HPDE6-E6E7 (cell line): ENCODE measurements around the gene KPNA3.
"Not testable (repeated sequence)": the region's sequence is repeated elsewhere in the genome, so short reads cannot be mapped to it uniquely, and the experiment has no call there.

ENCODE experiments used
- DNase-seq: peaks from one replicate; pipeline ENCODE4 v3.0.0; 2011; ENCODE audit warnings: missing footprints; ENCODE audit errors: extremely low spot score

KPNA3 gene

DNA sequence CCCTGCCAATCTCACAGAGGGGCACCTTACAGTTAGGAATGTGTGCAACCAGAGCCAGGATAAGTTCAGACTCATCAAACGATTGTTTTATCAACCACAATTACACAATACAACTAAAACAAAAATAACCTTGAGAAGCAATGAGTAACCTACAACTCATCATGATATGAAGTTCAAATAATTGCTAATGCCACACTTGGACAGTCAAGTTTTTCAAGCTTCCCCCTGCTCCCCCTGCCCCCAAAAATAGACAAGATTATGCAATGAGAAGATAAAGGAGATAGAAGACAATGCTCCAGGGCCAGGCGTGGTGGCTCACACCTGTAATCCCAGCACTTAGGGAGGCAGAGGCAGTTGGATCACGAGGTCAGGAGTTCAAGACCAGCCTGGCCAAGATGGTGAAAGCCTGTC, 13.6 kb upstream of the KPNA3 start:
- peak; percentile 10 for DNase-seq

DNA sequence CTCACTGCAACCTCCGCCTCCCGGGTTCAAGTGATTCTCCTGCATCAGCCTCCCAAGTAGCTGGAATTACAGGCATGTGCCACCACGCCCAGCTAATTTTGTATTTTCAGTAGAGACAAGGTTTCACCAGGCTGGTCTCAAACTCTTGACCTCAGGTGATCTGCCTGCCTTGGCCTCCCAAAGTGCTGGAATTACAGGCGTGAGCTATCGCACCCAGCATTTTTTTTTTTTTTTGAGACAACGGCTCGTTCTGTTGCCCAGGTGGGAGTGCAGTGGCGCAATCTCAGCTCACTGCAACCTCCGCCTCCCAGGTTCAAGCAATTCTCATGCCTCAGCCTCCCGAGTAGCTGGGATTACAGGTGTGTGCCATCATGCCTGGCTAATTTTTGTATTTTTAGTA, 10.6 kb upstream of the KPNA3 start:
- not testable (repeated sequence) for DNase-seq

DNA sequence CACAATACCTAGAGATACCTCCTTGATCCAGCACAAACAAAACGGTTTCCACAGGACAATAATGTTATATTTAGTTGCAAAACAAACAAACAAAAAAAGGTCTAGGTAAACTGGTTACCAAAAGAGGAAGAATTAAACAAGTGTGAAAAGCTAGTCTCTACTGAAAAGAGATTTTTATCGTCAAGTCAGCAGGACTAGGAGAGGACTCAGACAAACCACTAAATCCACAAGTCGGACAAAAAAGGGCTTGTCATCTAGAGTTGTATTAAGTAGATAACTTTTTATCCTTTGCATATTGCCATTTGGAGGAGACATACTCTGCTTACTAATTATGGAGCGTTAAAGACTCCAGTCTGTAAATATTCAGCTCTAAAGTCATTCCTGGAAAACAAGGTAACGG, 9.9 kb upstream of the KPNA3 start:
- DNase-seq, result no peak

DNA sequence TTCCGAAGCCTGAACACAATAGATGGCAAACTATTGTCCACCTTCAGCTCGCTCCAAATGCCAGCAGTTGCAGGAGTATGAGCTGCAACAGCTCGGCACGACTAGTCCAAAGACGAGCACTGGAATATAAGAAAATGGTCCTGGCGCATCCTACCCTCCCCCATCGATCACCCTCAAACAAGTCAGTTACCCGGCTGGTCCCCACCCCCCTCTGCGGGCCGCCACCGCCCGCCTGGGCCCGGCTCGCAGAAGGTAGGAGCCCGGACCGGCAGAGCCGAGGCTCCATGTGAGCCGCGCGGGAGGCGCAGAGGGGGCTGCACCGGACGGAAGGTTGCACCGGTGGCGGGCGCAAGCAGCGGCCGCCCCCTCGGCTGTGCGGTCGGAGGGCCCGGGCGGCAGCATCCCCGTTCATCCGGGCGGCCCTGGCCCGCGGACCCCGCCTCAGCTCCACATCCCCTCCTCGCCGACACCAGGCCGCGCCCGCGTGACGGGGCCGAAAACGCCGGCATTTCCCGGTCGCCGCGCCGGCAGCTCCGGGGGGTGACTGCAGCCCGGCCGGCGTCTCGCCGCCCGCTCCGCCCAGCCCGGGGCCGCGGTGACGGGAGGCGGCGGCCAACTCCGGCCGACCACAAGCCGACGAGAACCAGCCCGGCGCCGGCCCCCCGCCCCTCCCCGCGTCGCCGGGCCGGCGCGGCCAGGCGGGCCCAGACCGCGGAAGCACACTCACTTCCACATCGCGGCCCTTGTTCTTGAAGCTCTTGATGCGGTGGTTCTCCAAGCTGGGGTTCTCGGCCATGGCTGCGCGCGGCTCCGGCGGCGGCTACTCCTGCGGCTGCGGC, 552 bp downstream of the KPNA3 start:
- no peak for DNase-seq

DNA sequence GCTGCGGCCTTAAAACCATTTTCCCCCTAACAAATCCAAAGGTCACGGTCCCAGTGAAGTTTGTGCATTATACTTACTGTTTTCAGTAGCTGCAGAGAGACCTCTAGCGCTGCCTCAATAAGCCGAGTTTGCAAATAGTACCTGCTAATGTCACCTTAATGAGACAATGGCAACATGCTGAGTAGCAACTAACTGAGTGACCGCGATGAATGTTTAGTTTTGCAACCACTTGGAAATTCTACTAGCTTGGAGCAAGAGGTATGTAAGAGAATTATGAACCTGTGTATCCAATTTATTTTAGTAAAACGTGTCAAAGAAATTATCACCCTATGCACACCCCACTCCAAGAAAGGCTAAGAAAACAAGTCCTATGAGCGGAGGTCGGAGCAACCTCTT, 1.2 kb downstream of the KPNA3 start:
- DNase-seq, result no peak

DNA sequence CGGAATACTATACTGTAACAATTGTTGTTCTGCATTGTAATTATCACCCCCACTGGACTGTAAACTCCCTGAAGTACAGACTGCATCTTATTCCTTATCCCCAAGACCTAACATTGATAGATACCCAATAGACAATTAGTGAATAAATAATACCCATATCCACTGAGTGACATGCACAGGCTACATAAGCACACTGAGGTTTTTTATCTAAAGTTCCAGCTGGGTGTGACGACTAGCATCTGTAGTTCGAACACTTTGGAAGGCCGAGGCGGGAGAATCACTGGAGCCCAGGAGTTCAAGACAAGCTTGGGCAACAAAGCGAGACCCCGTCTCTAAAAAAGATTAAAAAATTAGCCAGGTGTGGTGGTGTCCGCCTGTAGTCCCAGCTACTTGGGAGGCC, 2.5 kb downstream of the KPNA3 start:
- DNase-seq, result no peak

DNA sequence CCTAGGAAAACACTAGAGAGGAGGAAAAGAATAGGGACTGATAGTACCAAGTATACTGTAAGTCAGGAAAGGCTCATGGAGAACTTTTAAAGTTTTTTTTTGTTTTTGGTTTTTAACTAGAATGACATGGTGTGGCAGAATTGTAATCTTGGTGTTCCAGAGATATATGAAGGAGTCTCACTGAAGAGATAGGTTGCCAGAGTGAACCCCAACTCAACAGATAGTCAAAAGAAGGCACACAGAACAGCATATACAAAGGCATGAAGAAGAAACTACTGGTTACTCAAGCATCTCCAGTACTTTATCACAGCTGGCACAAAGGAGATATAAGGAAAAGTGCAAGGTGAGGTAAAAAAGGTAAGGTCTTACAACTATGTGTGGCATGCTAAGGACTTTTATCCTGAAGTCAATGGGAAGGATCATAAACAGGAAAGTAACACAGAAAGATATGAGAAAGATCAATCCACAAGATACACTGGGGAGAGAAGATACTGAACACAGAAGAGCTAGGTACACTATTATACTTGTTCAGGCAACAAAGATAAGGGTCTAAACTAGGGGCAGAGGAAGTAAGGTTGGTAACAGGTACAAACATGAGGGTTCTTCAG, 6.0 kb downstream of the KPNA3 start:
- no peak for DNase-seq

DNA sequence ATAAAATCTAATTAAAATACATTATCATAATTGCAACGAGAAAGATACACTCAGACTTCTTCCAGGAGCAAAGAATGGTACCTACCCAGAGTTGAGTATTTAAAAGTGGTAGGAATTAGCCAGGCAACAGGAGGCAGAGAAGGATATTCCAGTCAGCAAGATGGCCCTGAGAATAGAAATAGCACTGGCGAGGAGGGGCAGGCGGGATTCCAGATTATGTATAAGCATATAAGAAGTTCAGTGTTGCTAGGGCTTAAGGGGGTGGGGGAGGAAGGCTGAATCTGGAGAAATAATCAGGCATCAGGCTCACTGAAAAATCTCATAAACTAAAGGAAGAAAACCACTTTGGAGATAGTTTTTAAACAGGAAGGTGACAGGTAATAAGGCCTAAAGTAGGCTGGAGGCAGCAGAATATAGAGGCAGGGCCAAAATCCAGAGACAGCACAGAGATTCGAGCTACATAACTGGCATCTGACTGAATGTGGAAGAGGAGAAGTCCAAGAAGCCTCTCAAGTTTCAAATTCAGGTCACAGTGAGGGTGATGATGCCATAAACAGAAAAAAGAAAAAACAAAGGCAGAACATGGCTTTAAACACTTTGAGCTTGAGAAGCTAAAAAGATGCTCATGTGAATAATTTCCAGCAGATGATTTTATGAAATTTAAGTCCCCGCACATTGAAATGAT, 7.5 kb downstream of the KPNA3 start:
- DNase-seq, result no peak

DNA sequence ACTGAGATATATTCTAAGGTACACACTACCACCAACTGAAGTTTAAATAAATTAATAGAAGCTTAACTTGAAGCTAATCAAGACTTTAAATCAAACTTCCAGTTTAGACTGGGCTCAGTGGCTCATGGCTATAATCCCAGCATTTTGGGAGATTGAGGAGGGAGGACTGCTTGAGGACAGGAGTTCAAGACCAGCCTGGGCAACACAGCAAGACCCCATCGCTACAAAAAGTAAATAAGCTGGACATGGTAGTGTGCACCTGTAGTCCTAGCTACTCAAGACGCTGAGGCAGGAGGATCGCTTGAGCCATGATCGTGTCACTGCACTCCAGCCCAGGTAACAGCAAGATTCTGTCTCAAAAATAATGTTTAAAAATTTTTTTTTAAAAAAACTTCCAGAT, 8.6 kb downstream of the KPNA3 start:
- no peak for DNase-seq

DNA sequence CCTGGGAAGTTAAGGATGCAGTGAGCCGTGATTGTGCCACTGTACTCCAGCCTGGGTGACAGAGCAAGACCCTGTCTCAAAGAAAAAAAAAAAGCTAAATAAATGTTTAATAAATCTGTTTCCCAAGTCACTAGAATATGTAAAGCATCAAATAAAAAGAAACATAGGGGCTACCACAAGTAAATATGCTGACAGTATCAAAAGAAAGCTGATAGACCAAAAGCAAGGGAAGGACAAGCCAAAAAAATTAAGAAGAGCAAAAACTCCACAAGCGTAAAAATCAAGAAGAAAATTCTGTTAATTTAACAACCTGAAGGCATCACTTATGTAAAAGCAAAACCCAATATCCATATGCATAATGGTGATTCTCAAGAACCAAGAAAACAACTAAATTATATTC, 9.7 kb downstream of the KPNA3 start:
- no peak for DNase-seq

DNA sequence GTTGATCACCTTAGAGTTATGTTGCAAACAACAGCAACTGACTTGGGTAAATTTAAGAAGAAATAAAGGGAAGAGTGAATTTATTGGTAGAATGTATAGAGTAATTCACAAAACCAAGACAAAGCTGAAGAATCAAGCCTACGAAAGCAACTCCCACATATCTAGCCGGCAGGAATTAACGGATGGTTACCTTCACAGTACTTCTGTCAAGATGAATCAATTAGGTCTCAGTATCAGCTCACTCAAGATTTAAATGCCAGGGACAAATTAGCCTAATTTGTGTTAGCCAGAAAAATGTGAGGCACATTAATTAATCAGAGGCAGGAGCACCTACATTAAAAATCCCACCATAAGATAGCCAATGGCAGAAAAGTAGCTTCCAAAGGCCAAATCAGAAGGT, 10.7 kb downstream of the KPNA3 start:
- no peak for DNase-seq

DNA sequence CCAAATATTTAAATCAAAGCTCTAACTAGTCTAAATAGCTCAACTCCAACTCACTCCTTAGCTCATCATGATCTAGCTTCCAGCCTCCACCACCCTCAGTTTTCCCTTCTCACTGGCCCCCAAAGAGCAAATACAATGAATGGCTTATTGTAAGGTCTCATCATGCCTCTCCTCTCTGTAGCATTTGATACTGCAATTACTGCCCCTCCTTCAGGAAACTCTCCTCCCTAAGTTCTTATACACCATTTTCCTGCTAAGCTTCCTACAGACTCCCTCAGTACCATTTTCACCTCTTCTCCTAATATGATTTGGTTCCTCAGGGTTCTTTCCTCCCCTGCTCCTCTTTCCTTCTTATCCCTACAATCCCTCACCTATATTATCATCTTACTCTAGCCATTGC, 12.8 kb downstream of the KPNA3 start:
- DNase-seq, result no peak

DNA sequence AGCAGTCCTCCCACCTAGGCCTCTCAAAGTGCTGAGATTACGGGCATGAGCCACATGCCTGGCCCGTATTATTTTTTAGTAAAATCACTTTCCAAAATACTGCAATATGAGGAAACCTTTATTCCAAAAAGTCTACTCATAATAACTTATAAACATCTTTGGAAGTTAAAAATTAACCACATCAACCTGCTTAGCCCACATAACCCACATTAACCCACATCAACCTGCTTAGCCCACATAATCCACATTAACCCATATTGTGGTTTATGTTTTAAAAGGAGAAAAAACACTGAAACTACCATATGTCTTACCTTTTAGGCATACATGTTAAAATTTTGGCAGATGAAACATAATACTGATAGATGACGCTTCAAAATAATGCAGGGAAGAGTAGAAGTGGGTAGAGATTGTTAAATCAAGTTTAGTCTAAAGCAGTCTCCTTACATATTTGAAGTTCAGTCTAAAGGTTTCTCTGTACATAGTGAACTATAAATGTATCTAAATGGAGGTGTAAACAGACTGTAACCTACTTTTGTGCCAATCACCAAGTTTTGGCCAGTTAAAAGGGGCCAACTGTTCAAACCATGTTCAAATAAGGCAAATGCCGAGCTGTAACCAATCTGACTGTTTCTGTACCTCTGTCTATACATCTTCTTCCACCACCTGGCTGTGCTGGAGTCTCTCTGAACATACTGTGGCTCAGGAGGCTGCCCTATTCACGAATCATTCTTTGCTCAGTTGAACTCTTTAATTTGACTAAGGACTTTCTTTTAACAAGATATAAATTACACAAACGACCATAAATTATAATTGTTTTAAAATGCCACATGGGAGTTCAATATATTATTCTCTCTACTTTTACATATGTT, 14.5 kb downstream of the KPNA3 start:
- no peak for DNase-seq

DNA sequence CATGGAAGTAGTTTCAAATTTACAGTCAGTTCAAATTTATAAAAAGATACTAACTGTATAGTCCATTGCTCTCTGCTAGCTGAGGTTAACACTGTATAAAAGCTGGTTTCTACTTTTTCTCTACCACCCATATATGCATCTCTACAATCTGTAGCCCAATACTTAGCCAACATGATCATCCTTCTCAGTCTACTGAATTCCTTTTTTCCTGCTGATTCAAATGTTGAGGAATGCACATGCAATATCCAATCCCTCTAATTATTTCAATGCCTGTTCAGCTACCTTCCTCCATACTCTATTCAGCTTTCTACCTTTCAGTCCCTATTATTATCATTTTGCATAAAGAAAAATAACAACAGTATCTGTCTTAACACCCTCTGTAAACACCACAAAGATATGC, 15.6 kb downstream of the KPNA3 start:
- DNase-seq, result no peak

DNA sequence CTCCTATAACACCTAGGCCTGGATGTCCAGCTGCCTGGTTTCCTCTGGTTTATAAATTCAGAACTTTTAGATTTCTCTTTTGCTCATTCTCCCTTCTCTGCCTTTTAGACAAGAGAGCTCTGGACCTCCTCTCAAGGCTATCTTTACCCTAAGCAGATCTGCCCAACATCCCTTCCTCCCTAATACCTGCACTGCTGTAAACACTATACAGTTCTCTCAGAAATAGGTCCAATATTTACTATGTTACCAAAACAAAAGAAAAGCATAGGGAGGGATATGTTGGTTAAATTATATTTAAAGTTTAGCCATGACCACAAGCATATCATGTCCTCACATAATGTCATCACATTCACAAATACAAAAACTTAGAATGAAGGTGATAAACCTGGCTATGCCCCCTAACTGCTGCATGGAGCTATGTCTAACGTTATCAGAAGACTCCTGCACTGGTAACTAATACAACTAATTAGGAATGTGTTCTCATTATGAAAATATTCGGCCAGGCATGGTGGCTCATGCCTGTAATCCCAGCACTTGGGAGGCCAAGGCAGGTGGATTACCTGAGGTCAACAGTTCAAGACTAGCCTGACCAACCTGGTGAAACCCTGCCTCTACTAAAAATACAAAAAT, 18.0 kb downstream of the KPNA3 start:
- DNase-seq, result no peak

DNA sequence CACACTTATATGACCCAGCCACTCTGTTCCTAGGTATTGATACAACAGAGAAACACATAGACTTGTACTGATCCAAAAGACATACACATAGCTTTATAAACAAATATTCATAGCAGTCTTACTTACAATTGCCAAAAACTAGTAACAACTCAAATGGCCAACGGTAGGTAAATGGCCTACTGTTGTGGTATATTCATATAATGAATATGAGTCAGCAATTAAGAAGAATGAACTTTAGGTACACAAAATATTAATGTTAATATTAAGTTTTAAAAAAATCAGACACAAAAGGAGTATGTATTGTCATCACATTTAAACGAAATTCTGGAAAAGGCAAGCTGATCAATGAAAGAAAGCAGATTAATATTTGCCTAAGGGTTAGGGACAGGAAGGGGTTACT, 19.7 kb downstream of the KPNA3 start:
- DNase-seq, result no peak

DNA sequence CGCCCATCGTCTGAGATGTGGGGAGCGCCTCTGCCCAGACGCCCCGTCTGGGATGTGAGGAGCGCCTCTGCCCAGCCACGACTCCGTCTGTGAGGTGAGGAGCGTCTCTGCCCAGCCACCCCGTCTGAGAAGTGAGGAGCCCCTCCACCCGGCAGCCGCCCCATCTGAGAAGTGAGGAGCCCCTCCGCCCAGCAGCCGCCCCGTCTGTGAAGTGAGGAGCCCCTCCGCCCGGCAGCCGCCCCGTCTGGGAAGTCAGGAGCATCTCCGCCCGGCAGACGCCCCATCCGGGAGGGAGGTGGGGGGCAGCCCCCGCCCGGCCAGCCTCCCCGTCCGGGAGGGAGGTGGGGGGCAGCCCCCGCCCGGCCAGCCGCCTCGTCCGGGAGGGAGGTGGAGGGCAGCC, 30.7 kb downstream of the KPNA3 start:
- not testable (repeated sequence) for DNase-seq

DNA sequence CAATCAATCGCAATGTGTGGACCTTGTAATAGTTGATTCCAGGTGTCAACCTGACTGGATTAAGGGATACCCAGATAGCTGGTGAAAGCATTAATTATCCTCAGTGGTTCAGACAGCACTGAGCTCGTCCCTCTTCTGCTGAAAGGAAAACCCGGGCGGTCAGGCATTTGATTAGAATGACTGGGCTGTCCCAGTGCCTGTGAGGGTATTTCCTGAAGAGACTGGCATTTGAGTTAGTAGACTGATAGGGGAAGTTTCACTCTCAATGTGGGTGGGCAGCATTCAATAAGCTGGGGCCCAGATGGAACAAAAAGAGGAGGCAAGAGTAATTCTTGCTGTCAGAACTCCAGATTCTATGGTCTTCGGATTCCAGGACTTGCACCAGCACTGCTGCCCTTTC, 31.9 kb downstream of the KPNA3 start:
- DNase-seq, result no peak

DNA sequence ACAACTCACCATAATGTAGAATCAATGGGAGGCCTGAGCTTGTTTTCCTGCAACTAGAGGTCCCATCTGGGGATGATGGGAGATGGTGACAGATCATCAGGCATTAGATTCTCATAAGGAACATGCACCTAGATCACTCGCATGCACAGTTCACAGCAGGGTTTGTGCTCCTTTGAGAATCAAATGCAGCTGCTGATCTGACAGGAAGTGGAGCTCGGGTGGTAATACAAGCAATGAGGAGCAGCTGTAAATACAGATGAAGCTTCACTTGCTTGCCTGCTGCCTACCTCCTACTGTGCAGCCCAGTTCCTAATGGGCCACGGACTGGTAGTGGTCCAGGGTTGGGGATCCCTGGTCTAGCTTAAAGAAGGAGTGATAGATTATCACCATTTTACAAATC, 33.0 kb downstream of the KPNA3 start:
- DNase-seq, result no peak

DNA sequence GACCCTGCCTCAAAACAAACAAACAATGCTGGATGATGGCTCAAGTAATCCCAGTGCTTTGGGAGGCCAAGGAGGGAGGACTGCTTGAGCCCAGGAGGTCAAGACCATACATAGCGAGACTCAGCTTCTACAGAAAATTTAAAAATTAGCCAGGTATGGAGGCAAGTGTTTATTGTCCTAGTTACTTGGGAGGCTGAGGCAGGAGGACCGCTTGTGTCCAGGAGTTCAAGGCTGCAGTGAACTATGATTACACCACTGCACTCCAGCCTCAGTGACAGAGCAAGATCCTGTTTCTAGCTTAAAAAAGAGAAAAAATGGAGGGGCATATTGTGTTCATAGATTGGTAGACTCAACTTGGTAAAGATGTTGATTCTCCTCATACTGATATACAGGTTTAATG, 36.2 kb downstream of the KPNA3 start:
- no peak for DNase-seq

DNA sequence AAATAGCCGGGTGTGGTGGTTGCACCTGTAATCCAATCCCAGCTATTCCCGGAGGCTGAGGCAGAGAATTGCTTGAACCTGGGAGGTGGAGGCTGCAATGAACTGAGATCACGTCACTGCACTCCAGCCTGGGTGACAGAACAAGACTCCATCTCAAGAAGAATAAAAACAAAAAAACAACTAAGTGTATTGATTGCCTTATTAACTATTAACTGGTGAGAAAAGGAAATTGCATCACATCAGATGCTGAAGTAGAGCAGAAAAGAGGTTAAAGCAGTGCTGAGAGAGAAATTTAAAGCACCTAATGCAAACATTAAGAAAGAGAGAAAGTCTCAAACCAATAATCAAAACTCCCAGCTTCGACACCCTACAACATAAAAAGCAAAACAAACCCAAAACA, 38.3 kb downstream of the KPNA3 start:
- no peak for DNase-seq

DNA sequence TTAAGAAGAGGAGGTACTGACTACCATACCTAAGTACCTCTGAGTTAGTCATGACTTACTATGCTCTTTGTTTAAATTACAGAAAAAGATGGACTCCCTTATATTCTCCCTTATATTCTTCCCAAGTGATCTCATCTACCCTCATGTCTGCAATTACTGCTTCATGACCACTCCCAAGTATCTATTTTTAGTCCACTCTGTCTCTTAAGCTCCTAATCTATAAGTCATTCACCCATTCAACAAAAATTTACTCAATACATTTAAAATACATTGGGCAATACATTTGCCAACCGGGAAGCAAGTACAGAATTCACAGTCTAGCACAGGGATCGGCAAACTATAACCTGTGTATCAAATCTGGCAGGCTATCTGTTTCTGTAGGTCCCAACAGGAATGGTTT, 42.6 kb downstream of the KPNA3 start:
- DNase-seq, result no peak
